ENCODE measurements around the gene ASMTL.
"Not testable (repeated sequence)": the region's sequence is repeated elsewhere in the genome, so short reads cannot be mapped to it uniquely, and the experiment has no call there.

The ASMTL gene

DNA sequence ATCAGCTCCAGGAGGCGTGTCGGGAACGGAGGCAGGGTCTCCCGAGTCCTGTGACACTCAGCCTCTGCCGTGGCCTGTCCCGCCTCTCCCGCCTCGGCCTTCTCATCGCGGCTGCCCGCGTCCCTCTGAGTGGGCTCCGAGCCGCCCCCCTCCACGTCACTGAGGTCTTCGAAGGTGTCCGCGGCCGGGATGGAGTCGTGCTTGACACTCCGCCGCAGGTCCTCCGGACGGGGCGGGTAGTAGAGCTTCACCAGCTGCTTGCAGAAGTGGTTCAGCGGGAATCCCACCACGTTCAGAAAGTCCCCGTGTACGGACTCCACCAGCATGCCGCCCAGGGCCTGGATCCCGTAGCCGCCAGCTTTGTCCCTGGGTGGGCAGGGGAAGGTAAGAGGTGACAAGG lies 25.0 kb downstream of the ASMTL start:
- DNase-seq = no peak

DNA sequence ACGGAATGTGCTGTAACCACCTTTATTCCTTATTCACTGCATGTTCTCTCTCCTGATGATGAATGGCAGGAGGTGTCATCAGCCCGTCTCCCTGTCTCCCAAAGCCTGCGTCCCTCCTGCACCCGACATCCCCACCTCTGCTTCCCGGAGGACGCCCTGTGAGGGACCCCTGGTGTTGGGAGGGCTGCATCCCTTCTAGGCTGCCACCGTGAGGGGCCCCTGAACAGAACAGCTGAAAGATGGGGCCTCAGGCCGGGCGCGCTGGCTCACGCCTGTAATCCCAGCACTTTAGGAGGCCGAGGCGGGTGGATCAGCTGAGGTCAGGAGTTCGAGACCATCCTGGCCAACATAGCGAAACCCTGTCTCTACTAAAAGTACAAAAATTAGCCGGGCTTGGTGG lies 26.4 kb downstream of the ASMTL start:
- DNase-seq = not testable (repeated sequence)

- no peak for DNase-seq
Measured at GRCh38 chrX:1425381-1425780, 27.3 kb downstream of the ASMTL start.

GRCh38 chrX:1424147-1424851 lies 28.4 kb downstream of the ASMTL start:
- DNase-seq = no peak

DNA sequence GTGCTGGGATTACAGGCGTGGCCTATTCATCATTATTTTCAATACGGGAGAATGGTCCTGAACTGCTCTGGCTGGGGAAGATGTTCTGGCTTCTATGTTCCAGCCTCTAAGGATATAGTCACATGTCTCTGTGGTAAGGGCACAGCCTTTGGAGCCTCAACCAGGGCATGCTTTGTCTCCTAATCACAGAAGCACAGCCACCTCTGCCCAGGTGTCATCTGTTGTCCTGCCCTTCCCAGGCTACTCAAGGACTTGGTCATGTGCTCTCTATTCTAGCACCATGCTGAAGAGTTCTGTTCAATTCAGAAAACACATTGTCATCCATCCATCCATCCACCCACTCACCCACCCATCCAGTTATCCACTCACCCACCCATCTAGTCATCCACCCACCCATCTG lies 29.5 kb downstream of the ASMTL start:
- DNase-seq = no peak

DNA sequence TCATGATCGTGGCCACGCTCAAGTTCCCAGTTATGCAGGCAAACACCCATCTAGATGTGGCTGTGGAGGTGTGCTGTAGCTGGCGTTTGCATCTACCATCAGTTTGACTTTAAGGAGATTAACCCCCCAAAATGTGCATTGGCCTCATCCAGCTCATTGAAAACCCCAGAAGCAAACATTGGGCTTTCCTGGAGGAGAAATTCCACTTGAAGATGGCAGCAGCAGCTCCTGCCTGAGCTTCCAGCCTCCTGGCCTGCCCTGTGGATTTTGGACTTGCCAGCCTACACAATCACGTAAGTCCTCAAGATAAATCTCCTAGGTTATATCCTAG lies 30.6 kb downstream of the ASMTL start:
- no peak for DNase-seq

DNA sequence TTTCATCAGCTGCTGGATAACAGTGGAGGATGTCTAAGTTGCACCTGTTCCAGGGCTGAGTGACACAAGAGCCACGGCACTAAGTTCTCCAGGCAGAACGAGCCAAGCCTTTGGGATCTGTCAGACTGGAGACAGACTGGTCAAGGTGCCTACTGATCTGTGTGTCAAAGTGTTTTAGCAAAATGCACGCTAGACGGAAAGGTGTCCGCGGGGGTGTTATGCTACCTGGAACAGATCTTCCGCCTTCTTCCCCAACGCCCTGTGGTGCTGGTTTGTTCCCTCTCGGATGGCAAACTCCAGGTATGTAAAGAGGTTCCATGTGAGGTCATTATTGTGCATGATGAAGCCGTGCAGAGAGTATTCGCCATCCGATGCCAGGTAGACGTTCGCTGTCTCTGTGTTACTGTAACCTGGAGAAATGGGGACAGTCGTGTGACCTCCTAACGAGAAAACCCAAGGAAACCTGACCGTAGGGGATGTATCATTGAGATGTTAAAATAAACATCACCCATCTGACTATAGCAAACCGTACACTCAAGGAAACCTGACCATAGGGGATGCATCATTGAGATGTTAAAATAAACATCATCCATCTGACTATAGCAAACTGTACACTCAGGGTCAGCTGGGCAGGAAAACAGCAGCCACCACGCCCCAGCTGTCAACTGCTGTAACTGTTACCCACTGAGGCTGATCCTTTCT lies 31.1 kb downstream of the ASMTL start:
- DNase-seq = no peak

DNA sequence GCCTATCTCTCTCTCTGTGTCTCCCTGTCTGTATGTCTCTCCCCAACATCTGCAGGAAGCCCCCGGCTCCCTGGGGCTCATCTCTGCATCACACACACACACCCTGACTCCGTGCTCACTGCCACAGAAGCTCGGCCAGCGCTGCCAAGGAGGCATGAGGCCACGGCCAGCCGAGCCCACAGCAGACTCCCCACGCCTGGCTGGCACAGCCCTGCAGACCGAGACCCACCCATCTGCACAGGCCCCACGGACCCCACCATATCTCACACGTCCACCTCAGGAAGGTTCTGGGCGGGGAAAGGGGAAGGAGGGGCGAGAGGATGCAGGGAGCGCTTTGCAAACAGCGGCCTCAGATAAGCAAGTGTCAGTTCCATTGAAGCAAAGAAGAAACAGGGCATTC lies 32.3 kb downstream of the ASMTL start:
- DNase-seq = no peak

DNA sequence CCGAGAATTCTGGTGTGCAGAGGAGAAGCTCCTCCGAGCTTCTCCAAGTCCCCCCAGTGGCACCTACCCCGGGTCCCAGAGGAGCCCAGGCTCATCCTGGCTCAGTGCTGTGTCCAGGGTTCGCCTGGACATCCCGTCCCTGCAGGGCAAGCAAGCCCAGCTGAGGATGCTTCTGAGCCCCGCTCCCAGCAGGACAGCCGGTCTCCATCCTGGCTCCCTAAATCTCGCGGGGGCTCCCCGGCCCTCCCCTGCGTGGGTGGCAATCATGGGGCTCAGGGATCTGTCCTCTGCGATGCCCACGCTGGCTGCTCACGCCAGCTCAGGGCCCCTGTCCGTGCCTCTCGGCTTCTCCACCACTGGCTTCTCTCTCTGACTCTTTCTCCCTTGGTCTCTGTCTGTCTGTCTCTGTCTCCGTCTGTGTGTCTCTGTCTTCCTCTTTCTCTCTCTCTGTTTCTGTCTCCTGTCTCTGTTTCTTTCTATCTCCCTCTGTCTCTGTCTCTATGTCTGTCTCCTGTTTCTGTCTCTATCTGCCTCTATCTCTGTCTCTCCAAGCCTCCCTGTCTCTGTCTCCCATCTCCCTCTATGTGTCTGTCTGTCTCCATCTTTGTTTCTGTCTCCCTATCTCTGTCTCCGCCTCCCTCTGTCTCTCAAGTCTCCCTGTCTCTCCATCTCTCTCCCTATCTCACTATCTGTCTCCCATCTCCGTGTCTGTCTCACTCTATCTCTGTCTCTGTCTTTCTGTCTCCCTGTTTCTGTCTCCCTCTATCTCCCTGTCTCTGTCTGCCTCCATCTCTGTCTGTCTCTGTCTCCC lies 33.0 kb downstream of the ASMTL start:
- no peak for DNase-seq

- DNase-seq = no peak
Measured at GRCh38 chrX:1418901-1419544, 33.7 kb downstream of the ASMTL start.

GRCh38 chrX:1417921-1418771 lies 34.6 kb downstream of the ASMTL start:
- no peak for DNase-seq

DNA sequence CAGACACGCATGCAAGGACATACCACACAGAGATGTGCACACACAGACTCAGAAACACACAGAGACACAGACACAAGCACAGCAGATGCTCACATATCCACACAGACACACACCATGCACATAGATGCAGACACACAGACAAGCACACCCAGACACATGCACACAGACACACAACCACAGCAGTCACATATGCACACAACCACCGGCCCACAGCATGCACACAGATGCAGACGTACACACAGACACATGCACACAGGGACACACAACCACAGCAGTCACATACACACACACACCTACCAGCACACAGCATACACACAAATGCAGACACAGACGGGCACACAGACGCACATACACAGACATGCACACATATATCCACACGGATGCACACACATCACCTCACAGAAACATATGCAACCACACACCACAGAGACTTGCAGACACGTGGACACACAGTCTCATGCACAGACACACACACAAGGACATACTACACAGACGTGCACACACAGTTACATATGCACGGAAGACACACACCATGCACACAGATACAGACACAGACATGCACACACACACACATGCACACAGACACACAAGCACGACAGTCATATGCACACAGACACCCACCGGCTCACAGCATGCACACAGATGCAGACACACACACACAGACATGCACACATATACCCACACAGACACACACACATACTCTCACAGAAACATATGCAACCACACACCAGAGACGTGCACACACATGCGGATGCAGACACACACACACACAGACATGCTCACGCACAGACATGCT lies 35.5 kb downstream of the ASMTL start:
- no peak for DNase-seq

- no peak for DNase-seq
Measured at GRCh38 chrX:1416327-1416784, 36.4 kb downstream of the ASMTL start.

DNA sequence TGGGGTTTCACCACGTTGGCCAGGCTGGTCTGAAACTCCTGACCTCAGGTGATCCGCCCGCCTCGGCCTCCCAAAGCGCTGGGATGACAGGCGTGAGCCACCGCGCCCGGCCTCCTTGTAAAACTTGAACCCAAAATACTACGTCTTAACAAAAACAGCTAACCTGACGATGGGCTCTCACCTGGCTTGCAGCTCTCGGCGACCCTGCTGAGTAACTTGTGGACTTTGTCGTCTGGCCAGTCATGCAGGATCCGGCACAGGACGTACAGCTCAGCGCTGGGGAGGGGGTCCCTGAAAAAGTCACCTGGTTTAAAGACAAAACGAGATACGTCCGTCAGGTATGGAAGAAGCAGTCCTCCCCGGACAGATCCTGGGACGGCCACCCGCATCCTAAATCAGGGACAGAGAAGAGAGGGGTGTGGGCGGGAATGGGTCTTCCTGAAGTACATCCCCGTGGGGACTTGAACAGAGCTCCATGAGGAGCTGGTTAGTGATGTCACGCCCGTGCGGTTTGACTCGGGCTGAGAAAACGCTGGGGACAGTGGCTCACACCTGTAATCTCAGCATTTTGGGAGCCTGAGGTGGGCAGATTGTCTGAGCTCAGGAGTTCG lies 40.1 kb downstream of the ASMTL start:
- no peak for DNase-seq

DNA sequence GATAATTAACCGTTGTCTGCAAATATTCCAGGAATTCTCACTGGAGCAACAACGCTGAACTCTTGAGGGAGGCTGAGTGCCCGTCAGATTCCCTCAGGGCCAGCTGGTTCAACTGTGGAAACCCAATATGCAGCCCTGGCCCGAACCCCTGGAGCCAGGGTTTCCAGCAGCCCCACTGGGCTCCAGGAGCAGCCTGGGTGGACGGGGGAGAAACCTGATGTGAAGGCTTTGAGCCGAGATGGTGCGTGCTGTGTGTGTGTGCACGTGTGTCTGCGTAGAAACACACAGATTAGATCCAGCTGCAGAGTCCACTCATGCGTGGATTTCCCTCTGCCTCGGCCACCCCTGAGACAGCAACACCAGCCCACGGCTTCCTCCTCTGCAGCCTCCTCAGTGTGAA lies 41.4 kb downstream of the ASMTL start:
- DNase-seq = no peak

DNA sequence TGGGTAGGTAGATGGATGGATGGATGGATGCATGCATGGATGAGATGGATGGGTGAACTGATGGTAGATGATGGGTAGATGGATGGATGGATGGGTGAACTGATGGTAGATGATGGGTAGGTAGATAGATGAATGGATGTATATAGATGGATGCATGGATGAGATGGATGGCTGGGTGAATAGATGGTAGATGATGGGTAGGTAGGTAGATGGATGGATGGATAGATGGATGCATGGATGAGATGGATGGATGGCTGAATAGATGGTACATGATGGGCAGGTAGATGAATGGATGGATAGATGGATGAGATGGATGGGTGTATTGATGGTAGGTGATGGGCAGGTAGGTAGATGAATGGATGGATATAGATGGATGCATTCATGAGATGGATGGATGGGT lies 45.7 kb downstream of the ASMTL start:
- no peak for DNase-seq

- not testable (repeated sequence) for DNase-seq
Measured at GRCh38 chrX:1405769-1406168, 46.9 kb downstream of the ASMTL start.

DNA sequence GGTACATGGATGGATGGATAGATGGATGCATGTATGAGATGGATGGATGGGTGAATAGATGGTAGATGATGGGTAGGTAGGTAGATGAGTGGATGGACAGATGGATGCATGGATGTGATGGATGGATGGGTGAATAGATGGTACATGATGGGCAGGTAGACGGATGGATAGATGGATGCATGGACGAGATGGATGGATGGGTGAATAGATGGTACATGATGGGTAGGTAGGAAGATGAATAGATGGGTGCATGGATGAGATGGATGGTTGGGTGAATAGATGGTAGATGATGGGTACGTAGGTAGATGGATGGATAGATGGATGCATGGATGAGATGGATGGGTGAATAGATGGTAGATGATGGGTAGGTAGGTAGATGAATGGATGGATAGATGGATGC lies 48.8 kb downstream of the ASMTL start:
- not testable (repeated sequence) for DNase-seq

DNA sequence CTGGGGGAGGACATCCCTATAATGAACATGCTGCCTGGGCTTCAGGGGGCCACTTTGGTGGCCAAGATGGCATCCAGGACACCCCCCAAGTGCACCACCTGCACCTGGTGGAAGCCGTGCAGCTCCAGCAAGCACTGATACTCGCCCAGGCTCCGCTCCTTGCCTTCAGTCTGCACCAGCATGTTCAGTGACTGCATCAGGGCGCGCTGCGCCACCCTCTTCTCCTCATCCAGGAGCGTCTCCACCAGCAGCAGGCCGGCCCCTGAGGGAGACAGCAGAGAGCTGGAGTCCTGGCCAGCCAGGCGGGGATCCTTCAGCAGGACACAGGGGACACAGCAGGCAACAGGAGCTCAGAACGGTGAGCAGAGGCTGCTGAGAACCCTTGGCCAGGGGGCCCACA lies 49.5 kb downstream of the ASMTL start:
- no peak for DNase-seq

- DNase-seq = no peak
Measured at GRCh38 chrX:1401611-1402430, 50.9 kb downstream of the ASMTL start.

Data from EL (cell line).